CD4-positive, alpha-beta T cell treated with Interleukin-2 at 100 ng/mL for 4 hours (primary cell): Measurements from ENCODE around the gene KRTAP10-4.
"Not testable (repeated sequence)": the region's sequence is repeated elsewhere in the genome, so short reads cannot be mapped to it uniquely, and the experiment has no call there.

Source experiments
- DNase-seq: peaks from one replicate; pipeline ENCODE4 v3.0.0-alpha.2; 2020; ENCODE audit warnings: low spot score

KRTAP10-4 gene

DNA sequence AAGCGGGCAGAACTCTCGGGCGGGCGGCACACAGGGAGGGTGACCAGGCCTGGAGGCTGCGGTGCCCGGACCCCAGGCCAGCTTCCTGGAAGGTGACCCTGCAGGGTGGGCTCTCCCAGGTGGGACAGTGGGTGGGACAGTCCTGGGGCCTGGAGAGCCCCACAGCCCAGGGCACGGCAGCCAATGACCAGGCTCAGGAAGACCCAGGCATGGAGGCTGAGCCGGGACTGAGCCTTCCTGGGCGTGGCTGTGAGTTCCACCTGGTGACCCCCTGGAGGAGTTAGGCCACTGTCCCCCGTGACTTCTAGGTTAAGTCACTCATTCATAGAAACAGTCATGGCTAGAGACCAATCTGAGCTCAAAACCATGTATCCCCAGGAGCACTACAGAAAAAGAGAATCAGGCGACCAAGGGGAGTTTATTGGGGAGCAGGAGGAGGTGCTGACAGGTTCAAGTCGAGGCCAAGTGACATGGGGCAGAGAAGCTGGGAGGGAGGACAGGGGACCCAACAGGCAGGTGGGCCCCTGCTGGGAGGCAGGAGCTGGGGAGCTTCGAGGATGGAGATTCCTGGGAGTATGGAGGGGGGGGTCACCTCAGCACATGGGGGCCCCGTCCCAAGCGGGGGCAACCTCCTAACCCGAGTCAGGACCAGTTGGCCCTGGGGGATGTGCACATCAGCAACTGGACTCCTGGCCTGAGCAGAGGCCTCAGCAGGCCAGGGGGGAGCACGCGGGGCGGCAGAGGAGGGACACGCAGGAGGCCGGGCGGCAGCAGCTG lies 5.7 kb downstream of the KRTAP10-4 start:
- DNase-seq, result no peak

- no peak for DNase-seq
These were observed 6.3 kb downstream of the KRTAP10-4 start for GRCh38 chr21:44579833-44580144.

DNA sequence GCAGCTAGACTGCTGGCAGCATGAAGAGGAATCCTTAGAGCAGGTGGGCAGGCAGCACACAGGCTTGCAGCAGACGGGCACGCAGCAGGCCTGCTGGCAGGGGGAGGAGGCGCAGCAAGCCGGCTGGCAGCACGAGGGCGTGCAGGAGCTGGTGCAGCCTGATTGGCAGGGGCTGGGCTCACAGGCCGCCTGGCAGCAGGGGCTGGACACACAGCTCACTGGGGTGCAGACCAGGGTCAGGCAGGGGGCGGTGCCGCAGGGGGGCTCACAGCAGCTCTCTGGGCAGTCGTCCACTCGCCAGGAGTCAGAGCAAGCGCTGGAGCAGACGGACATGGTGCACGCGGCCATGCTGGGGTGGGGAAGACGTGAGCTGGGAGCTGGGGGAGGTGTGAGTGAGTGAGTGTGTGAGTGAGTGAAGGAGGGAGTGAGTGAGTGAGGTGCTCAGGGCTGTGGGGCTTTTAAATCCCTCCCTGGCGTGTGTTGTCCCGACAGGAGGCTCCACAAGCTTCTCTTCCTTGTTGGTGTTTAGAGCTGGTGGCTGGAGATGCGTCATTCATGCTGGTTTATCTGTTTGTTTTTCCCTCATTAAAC lies 6.8 kb downstream of the KRTAP10-4 start, which contains the start of gene KRTAP10-5:
Gene KRTAP10-5, minus strand, starts transcription at position 374 of the 591 bp plus-strand sequence. Its CDS starts 26 bp downstream, at position 348.
- not testable (repeated sequence) for DNase-seq

DNA sequence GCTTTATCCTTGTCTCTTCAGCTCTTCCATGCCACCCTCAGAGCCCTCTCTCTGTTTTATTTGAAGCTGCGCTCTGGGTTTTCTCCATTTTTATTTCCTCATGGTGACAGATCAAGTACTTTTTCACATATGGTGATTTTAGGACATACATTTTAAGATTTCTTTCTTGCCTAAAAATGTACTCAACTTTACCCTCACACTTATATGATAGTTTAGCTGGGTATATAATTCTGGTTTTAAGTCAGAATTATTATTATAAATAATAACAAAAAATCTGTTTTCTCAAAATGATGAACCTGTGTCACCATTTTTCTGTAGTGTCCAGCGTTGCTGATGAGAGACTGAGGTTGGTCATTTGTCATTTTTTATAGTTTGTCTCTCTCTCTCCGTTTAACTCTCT lies 7.6 kb downstream of the KRTAP10-4 start:
- DNase-seq, result no peak

DNA sequence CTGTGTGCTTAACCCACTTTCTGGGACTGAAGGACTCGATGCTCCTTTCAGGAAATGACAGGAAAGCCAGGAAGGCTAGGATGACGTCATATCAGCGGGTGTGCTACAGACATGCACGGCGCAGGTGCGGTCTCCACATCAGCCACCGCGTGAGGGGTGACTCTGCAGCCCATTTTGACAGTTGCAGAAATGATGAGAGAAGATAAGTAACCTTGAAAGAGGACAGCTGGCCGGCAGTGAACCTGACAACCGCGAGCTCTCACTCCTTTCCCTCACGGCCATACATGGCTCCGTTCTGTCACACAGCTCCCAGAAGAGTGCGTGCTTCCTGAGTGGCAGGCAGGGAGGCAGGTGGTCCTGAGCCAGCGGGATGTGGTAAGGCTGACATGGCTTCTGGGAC lies 8.5 kb downstream of the KRTAP10-4 start:
- DNase-seq, result no peak

DNA sequence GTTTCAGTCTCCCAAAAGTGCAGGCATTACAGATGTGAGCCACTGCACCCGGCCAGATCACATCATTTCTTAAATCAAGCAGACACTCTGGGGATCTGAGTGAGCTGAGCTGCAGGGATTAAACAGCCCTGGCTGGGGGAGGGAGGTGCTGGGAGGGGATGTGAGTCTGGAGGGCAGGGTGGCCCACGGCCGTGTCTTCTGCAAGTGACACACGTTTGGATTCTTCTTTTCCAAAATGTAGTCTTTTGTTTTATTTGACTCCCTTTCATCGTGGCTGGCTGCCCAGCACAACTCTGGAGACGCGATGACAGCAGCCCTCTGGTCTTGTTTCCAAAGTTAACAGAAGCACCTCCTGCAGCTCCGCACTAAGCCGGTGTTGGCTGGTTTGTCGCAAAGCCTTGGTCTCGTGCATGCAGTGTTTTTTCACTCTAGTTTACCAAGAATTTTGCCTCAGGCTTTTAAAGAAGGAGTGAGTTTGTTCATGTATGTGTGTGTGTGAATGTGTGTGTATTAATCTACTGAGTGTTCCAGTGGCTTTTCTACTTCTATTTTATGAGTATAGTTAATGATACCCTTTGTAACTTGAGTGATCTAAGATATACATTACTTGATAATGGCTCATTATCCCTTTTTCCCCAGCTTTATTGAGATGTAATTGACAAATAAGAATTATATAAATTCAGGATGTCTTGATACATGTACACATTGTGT lies 9.7 kb downstream of the KRTAP10-4 start:
- no peak for DNase-seq

DNA sequence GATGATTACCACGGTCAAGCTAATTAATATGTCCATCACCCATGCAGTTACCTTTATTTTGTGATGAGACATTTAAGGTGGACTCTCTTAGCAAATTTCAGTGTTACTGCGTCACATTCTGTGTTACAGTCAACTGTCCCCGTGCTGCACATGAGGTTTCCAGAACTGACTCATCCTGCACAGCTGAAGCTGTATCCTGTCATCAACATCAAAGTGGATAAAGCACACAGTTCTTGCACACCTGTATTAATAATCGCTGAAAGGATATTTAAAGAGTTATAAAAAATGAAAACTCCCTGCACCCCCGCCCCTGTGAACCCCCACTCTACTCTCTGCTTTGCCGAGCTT lies 10.2 kb downstream of the KRTAP10-4 start:
- peak; percentile 42 for DNase-seq

DNA sequence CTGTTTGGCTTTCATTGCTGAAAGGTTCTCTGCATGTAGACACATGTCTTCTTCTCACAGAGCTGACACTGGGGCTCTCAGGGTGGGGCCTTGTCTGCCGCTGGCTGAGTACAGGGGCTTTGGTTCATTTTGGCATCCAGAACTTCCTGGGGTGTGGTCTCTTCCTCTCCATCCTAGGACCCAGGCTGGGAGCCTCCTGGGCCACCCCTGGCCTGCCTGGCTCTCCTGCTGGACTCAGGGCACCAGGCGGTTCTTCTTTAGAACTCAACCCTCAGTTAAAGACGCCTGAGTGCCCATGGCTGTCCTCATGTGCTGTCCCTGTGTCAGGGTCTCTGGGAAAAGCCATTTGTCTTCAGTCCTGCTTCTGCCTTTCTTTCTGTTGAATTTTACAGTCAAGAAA lies 12.4 kb downstream of the KRTAP10-4 start:
- no peak for DNase-seq

DNA sequence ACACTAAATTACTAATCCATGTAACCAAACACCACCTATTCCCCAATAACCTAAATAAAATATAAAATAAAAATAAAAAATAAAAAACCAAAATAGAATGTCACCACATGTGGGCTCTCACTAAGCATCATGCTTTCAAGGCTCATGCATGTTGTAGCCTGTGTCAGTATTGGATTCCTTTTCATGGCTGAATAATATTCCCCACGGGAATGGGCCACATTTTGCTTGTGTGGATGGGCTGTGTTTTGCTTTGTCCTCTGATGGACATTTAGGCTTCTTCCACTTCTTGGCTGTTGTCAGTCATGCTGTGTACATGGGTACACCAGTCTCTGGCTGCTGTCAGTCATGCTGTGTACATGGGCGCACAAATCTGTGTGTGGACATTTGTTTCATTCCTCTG lies 15.6 kb downstream of the KRTAP10-4 start:
- no peak for DNase-seq

- DNase-seq, result no peak
These were observed 16.2 kb downstream of the KRTAP10-4 start for GRCh38 chr21:44589586-44590305.

DNA sequence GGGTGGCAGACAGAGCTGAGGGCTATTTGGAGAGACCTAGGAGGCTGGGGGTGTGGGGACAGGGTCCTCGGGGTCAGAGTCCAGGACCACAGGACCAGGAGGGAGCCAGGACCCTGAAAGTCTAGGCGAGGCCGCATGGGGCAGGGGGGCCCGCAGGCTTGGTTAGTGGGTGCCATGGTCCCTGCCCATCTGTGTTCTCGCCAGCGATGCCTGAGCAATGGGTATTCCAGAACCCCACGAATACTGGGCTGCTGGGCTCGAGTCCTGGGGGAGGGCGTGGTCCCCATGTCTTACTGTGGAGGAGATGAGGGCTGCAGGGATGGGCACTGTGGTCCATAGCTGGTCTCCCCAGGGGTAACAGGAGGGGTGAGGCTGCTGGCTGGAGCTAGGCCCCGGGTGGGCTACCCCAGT lies 16.8 kb downstream of the KRTAP10-4 start:
- no peak for DNase-seq

- DNase-seq, result not testable (repeated sequence)
These were observed 17.6 kb downstream of the KRTAP10-4 start for GRCh38 chr21:44590897-44591800.

- DNase-seq, result not testable (repeated sequence)
These were observed 18.2 kb downstream of the KRTAP10-4 start for GRCh38 chr21:44591801-44592130.

DNA sequence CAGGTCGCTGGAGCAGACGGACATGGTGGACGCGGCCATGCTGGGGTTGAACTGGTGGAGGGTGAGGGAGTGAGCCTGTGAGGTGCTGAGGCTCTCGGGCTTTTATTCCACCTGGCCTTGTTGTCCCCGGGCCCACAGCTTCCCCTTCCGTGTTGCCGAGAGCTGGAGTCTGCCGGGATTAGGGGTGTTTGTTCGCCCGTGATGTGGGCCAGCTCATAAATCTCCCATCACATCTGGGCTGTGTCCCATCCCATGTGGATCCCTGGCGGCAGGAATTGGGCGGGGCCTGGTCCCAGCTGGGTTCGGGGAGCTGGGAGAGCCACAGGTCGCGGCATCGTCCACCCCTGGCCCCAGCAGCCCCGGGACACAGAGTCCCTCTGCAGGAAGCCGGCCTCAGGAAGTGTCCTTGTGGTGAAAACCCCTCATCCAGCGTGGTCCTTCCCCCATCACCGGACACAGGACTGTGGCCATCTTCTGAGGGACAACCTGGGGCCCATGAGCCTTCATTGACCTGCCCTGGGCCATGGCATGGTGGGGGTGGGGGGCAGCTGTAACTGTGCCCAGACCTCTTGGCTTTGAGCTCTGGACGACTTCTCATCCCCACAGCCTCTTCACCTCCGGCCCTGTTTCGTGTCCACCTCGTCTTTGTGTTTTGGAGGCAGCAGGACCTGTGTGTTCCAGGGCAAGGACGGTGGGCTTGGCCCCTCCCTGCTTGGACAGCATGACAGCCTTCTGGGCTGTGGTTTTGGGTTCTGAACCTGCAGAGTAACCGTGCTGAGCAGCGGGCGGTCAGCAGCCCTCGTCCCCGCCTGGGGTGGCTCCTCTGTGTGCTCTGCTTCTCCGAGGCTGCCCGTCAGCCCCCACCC lies 19.1 kb downstream of the KRTAP10-4 start, which contains the start of gene KRTAP10-6:
Gene KRTAP10-6, minus strand, starts transcription at position 60 of the 866 bp plus-strand sequence. Its CDS starts 21 bp downstream, at position 39.
- DNase-seq, result no peak

DNA sequence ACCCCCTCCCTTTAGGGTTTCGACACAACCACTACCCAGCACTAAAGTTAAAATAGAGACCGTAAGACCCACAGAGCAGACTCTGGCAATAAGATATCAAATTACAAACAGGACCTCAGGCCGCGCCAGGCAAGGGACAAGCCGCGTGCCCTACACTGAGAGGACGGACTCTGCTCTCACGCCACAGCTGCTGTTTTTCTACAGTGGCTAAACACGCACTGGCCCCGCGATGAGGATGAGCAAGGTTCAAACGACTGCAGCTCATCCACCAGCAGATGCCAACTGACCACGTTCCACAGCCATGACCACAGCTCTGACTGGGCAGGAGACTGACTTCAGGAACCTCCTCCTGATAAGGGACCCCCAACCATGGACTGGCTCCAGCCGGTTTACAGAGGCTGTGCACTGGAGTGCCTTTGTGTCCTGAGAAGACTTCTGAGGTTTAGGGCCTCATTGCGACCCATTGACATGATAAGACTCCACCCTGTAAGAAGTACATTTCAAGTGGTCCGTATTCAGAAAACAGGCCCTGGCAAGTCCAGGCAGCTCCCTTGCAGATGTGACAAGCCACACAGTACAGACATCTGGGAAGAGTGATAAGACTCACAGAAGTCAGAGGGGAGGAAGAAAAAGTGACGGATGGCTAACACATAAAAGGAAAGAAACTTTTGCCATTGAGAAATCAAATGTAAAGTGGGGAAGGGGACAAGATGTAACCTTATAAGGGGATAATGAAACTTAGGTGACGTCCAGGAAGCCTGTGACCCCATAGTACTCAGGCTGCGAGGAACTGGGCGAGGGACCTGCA lies 20.3 kb downstream of the KRTAP10-4 start:
- no peak for DNase-seq

- no peak for DNase-seq
These were observed 20.9 kb downstream of the KRTAP10-4 start for GRCh38 chr21:44594406-44594916.

GRCh38 chr21:44595524-44595923 lies 22.0 kb downstream of the KRTAP10-4 start:
- DNase-seq, result no peak

DNA sequence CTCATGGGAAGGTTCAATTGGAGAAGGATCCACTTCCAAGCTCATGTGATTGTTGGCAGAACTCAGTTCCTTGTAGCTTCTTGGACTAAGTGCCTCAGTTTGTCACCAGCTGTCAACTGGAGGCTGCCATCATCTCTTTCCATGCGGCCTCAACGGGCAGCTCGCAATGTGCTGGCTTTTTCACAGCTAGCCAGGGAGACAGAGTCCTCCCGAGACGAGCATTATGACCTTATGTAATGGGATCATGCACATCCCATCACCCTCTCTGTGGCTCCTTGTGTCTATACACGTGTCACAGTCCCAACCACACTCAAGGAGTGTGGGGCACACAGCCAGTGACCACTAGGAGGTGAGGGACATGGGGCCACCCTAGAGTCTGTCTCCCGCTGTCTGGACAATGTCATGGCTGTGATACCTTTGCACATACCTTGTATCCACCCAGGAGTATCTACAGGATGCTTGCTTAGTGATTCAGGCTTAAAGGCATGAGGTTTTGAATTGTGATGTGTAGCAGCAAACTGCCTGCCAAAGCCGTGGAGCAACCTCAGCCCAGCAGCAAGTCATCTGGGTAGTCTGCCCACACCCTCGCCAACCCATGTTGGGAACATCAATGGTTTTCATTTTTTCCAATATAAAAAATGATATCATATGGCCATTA lies 22.7 kb downstream of the KRTAP10-4 start:
- DNase-seq, result no peak

DNA sequence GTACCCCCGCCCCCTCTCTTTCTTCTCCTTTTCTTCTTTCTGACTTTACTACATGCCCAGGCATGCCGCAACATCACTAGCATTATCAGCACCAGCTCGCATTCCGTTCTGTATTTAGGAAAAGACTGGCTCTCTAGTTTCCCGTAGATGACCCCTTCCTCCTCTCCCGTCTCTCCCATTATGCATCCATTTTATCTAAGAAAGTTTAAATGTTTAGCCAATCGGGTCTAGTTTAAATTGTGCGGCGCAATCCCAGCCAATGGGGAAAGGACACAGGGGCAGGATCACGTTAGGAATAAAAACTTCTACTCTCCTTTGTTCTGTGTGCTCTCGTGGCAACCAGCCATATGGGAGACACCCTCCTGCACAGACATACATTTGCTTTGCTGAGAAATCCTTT lies 24.5 kb downstream of the KRTAP10-4 start:
- DNase-seq, result no peak
